GM21717 (cell line): ENCODE results near the gene DCAF11.
A peak's percentile ranks its signal among the peaks of the same experiment; 100 is the strongest.

Source experiments
- ATAC-seq: cut with Tn5 transposase; IDR thresholded peaks from one replicate; pipeline ENCODE4 v1.9.1; 2021; ENCODE audit warnings: mild to moderate bottlenecking, moderate library complexity; ENCODE audit not compliant: unreplicated experiment

The DCAF11 gene

GRCh38 chr14:24116128-24116814 lies 1.7 kb downstream of the DCAF11 start:
- ATAC-seq: no peak

GRCh38 chr14:24117179-24117578 lies 2.6 kb downstream of the DCAF11 start:
- ATAC-seq: no peak

- ATAC-seq: no peak
These were observed 5.1 kb downstream of the DCAF11 start for GRCh38 chr14:24119691-24120090.

- ATAC-seq: no peak
These were observed 6.6 kb downstream of the DCAF11 start for GRCh38 chr14:24121210-24121609.

GRCh38 chr14:24122416-24122815 lies 7.8 kb downstream of the DCAF11 start:
- no peak for ATAC-seq

GRCh38 chr14:24122898-24123297 lies 8.3 kb downstream of the DCAF11 start:
- ATAC-seq: no peak

- peak; percentile 53 for ATAC-seq
These were observed 9.1 kb downstream of the DCAF11 start for GRCh38 chr14:24123424-24124417.

GRCh38 chr14:24126939-24127338 lies 12.4 kb downstream of the DCAF11 start:
- ATAC-seq: no peak

- no peak for ATAC-seq
These were observed 13.1 kb downstream of the DCAF11 start for GRCh38 chr14:24127673-24128072.

GRCh38 chr14:24129410-24129998 lies 14.9 kb downstream of the DCAF11 start:
- no peak for ATAC-seq

- no peak for ATAC-seq
These were observed 15.8 kb downstream of the DCAF11 start, which contains the start of gene FITM1 for GRCh38 chr14:24130380-24130716. TSS of gene FITM1 (plus strand) at chr14:24130659. CDS start at chr14:24131564, 905 bp downstream.

- ATAC-seq: no peak
These were observed 16.4 kb downstream of the DCAF11 start for GRCh38 chr14:24130717-24131548.

- no peak for ATAC-seq
These were observed 17.0 kb downstream of the DCAF11 start for GRCh38 chr14:24131549-24131966.

- no peak for ATAC-seq
These were observed 17.6 kb downstream of the DCAF11 start for GRCh38 chr14:24132061-24132685.

GRCh38 chr14:24132976-24133375 lies 18.4 kb downstream of the DCAF11 start:
- no peak for ATAC-seq

- no peak for ATAC-seq
These were observed 19.2 kb downstream of the DCAF11 start for GRCh38 chr14:24133735-24134134.

- no peak for ATAC-seq
These were observed 20.9 kb downstream of the DCAF11 start for GRCh38 chr14:24135584-24135833.

GRCh38 chr14:24135834-24136683 lies 21.5 kb downstream of the DCAF11 start, which contains the start of gene PSME1:
TSS of gene PSME1 (plus strand) at chr14:24136194. CDS start at chr14:24136263, 69 bp downstream.
- ATAC-seq: peak; percentile 57
